Amygdala (tissue), 56 donors: ENCODE data around the gene AMOTL2.

Experiments used
- DNase-seq, 56 donors: peaks; one replicate each; lab custom pipeline; 2025; lab: John Stamatoyannopoulos, UW

The AMOTL2 gene

DNA sequence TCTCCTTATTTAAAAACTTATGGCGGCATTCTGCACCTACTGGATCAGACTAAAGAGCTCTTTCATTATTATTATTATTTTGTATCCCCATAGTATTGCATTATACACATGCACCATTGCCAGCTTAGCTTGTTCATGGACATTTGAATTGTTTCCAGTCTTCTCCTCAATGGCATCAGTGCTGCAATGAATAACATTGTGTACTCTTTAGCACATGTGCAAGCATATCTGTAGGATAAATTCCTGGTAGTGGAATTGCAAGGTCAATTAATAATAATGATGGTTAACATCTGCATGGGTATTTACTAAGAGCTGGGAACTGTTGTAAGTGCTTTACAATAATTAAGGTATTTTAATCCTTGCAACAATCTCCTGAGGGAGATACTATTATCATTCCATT, 52.0 kb downstream of the AMOTL2 start:
- DNase-seq = no peak

- no peak for DNase-seq
Measured at GRCh38 chr3:134320749-134321148, 53.5 kb downstream of the AMOTL2 start.

DNA sequence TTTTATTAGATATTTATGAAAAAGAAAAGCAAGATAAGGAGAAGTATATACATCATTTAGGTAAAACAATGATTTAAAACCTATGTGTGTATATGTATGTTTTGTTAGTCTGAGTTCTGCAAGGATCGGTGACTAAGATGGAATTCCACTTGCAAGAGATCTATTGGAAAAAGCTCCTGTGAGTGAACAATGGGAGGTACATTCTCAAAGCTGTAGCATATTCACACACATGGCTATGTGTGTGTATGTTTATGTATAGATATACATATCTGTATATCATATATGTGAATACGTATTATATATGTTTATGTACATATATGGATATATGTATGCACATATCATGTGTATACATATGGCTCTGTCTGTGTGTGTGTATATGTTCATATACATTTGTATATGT, 54.3 kb downstream of the AMOTL2 start:
- no peak for DNase-seq

GRCh38 chr3:134318166-134318565, 56.1 kb downstream of the AMOTL2 start:
- no peak for DNase-seq

DNA sequence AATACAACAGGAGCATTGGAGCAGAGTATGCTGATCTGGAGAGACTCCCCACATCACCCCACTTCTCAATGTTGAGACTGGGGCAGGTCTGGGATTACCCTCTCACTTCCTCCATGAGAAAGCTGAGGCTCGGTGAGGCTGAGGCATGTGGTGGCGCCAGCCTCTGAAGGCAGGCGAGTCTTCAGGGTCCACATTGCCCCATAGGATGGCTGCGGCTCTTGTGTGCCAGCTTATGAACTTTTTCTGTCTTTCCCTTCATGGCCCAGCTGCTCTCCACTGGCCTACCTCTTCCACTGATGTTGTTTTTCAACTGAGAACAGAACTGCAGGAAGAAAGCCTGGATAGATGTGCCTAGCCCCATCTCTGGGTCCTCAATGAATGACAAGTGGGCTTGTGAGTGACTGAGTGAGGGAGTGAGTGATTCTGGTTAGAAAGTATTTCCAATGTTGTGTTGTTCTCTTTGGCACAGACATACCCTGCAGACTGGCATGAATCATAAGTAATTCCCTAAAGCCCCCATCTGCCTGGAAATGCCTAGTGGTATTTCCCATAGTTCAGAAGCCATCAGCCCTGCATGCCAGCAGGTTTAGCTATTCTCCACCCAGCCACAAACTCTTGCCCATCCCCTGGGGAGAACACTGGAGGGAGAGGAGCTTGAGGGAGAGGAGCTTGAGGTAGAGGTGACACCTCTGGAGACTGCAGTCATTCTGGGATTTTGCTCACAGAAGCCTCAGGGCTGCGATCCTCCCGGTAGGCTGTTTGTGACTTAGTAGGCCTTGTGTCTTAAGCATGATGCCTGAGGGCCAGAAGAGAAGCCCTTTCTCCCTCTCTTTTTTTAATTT, 56.9 kb downstream of the AMOTL2 start:
- no peak for DNase-seq

- no peak for DNase-seq
Measured at GRCh38 chr3:134315286-134316106, 58.8 kb downstream of the AMOTL2 start.

DNA sequence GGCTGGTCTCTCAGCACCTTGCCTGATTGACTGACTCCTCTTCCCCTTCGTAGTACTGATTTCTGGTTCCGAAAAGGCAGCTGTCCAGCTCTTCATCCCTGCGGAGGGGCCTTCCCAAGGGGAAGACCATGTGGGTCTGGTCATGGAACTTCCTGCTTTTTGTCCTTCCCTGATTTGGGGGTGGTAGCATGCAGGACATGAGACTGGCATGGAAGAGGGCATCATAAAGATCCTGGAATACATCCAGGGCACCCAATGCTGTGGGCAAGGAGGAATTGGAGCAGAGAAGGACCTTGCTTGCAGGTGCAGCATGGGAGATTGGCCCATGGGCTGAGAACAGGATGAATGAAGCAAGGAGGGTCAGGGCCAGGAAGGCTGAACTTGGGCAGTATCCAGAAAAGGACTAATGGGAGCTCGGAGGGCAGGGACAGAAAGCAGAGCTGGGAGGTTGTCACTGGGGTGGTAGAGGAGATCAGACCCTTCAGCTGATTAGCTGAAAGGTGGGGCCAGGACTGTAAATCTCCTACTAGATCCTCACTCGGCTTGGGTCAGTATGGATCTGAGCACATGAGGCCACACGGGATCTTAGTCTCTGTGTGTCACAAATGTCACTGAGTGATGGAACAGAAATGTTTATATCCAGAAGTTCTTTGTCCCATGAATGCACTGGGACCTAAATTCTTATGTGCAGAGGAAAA, 59.5 kb downstream of the AMOTL2 start:
- no peak for DNase-seq

DNA sequence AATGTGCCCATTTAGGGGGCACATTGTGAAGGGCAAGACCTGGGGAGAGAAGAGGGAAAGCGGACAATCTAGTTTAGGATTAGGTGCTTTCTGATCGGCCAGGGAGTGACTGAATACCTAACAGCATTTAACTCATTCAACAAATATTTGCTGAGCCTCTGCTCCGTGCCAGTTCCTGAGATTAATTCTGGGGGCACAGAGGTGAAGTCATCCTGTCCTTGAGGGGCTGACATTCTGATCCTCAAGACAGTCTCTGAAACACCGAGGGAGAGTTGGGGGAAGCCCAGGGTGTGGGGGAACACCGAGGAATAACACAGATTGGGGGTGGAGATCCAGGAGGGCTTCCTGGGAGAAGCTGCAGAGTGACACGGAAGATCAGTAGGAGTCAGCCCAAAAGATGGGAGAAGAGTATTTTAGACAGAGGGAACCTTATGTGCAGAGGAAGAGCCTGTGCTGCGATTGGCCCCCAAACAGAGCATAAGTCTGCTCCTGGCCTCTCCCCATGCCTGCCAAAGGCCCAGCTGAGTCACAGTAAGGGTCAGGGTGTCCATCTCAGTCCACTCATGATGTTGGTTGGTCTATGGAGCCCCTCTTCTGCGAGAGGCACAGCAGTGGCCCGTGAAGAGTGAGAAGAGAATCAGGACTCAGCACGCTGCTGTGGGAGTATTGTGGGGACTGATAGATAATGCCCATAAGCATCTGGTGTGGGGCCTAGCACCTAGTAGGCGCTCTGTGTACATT, 60.2 kb downstream of the AMOTL2 start:
- DNase-seq = no peak

- DNase-seq = peak in 10 of 56 donors; percentile 20 to 53 (median 29)
Measured at GRCh38 chr3:134312873-134313846, 61.1 kb downstream of the AMOTL2 start.

DNA sequence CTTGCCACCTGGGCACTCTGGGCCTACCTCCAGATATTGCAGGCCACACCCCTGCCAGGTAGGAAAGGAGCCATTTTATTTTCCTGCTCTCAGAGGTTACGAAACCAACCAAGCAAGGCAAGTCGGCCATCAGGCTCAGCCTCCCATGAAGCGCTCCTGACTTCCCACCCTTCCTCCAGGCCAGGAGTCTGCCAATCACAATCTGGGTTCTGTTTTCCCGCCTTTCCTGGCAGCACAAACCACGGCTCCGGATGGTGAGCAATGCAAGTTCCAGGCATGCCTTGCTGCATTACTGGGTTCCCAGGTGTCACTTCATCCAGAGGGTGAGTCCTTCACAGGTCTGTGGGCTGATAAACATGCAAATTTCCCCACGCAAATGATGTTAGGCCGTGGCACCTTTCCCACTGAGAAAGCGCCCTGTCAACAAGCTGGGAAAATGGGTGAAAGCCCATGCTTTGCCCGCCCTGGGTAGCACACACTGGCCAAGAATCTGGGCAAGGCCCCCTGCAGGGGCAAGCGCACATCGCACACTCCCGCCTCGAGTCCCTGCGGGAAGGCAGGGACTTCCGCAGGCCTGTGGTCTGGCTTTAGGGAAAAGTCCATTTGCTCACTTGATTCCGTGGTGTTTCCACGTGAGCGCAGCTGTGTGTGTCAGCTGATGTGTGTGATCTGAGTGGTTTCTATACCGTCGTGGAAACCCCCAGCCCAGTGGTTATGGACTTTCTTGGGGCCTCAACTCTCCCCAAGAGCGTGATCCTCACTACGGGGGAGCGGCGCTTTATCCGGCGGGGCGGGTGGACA, 62.0 kb downstream of the AMOTL2 start:
- no peak for DNase-seq

DNA sequence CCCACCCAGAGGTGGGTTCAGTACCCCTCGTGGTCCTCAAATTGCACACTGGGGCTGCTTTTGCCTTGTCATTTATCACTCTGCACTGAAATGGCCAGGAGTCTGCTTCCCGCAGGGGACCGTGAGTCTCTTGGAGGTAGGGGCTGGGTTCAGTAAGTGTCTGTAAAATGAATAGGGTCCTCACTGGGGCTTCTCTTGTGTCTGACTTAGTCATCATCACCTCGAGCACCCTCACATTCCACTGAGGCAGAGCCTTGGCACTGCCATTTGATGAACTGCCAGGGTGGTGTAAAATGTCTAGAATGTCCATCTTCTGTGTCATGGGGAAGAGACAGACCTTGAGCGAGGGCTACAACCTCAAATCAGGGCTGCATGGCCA, 62.6 kb downstream of the AMOTL2 start:
- DNase-seq = no peak

DNA sequence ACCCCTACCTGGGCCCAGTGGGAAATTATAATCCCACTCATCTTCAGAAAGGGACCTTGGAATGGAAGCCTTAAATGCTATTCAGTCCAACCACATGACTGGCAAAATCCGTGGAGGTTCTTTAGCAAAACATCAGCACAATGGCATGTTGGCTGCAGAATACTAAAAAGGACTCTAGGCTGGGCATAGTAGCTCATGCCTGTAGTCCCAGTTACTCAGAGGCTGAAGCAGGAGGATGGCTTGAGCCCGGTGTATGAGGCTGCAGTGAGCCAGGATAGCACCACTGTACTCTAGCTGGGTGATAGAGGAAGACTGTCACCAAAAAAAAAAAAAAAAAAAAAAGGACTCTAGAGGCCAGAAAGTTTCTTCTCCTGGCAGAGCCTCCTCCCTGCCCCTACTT, 63.0 kb downstream of the AMOTL2 start:
- DNase-seq = peak in 2 of 56 donors; percentile 10 to 11

GRCh38 chr3:134309987-134310700, 64.1 kb downstream of the AMOTL2 start:
- DNase-seq = no peak

GRCh38 chr3:134308350-134308891, 65.8 kb downstream of the AMOTL2 start:
- peak in 55 of 56 donors; percentile 28 to 93 (median 71) for DNase-seq

GRCh38 chr3:134307425-134307824, 66.8 kb downstream of the AMOTL2 start:
- no peak for DNase-seq

DNA sequence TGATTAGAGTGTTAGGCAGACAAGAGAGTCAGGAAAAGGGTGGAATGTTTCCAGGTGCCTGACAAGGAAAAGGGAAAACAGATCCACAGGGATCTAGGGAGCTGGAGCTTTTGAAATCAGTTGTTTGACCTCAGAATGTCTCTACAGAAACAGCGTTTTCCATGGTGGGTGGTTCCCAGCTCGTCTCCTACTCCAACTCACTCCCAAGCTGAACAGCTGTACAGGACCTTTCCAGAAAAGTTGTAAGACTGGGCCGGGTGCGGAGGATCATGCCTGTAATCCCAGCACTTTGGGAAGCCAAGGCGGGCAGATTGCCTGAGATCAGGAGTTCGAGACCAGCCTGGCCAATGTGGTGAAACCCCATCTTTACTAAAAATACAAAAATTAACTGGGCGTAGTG, 67.9 kb downstream of the AMOTL2 start:
- DNase-seq = no peak
